Right lobe of liver (tissue), 6 donors: Measurements from ENCODE around the gene ADAM8. TPM values are rescaled to one million over a fixed set of nuclear protein-coding genes. Genes with fewer than 3 reads are reported as not detected.
"Not testable (repeated sequence)": the region's sequence is repeated elsewhere in the genome, so short reads cannot be mapped to it uniquely, and the experiment has no call there.

ENCODE experiments used
- ATAC-seq, 4 donors: fragments of 200-7000 bp; cut with Tn5 transposase; one replicate each; pipeline ENCODE4 v1.9.1; 2020; ENCODE audit warnings: mild to moderate bottlenecking in 4 of 4, moderate library complexity in 4 of 4
- DNase-seq, 3 donors: peaks; one replicate each; pipeline ENCODE4 v3.0.0-alpha.2; 2020
- H3K27ac ChIP-seq, 3 donors: fragments of 200-600 bp; one replicate each; pipeline ENCODE4 v1.8.0; 2022
- H3K27me3 ChIP-seq, 2 donors: fragments of 200-600 bp; one replicate each; pipeline ENCODE4 v1.8.0; 2022
- H3K36me3 ChIP-seq, 4 donors: fragments of 200-600 bp; sonication (generic) in 1 of 4; one replicate each; pipeline versions ENCODE4 v1.5.1 to v1.8.0; 2017 to 2022; ENCODE audit warnings: control low read depth in 1 of 4
- H3K4me1 ChIP-seq, 4 donors: fragments of 200-600 bp; sonication (generic) in 1 of 4; one replicate each; pipeline versions ENCODE4 v1.5.1 to v1.8.0; 2017 to 2022; ENCODE audit warnings: control low read depth in 1 of 4
- H3K4me3 ChIP-seq, 3 donors: fragments of 200-600 bp; one replicate each; pipeline ENCODE4 v1.8.0; 2022
- H3K9me3 ChIP-seq, 4 donors: fragments of 200-600 bp; sonication (generic) in 1 of 4; one replicate each; pipeline versions ENCODE4 v1.5.1 to v1.8.0; 2017 to 2022; ENCODE audit warnings: control low read depth in 1 of 4
- POLR2A ChIP-seq: fragments of 450-650 bp; IDR thresholded peaks from one replicate; pipeline ENCODE4 v1.6.1; 2017; ENCODE audit warnings: antibody characterized with exemption, mild to moderate bottlenecking
- WGBS: methylation state at CpG from one replicate; pipeline ENCODE4 v1.1.6; 2018; ENCODE audit warnings: low coverage, low lambda C conversion rate; ENCODE audit not compliant: insufficient coverage; ENCODE audit errors: missing lambda C conversion rate; 5-methylcytosine and 5-hydroxymethylcytosine counted together
- intact Hi-C, 2 donors: fragments of 100-400 bp; cut with DNase I; formaldehyde crosslinking; loops; one replicate each; pipeline versions ENCODE4 v1.11.2 to v1.14.1; 2022
- total RNA-seq, 6 experiments: library from RNA; depleted of rRNA in 2 of 6; stranded (reverse); fragments of >200 nt in 2 of 6; fragmentation: NEBNext Ultra II Directional in 3 of 6; extraction: Animal tissue kit (Norgen Biotek cat#: 25700) in 3 of 6; gene quantifications; one replicate each; pipeline versions ENCODE4 v1.1.0 to v1.2.4, GENCODE V29; 2016 to 2023
- TF ChIP-seq, protein P1 (sequence below), 4 donors: fragments of 200-600 bp in 3 of 4; fragments of 450-650 bp in 1 of 4; IDR thresholded peaks; one replicate each; pipeline versions ENCODE4 v1.5.1 to v1.8.0; 2016 to 2022; ENCODE audit warnings: antibody characterized with exemption in 4 of 4, mild to moderate bottlenecking in 2 of 4
- donor health status: DM: no; HTN: yes; CAD: no.
- donor health status: DM: no; HTN: no; CAD: no.
- donor health status: DM: no; HTN: no; CAD: no.
- donor health status: DM: no; HTN: yes; CAD: no.
- donor health status: DM: no; HTN: yes; CAD: no.

Gene ADAM8
- total RNA-seq, 6 experiments from 2014 or later, result 2.6 to 8.8 (median 5.2) TPM

- DNase-seq (peak; percentile 72 to 80 (median 76)), ATAC-seq (peak; percentile 74 to 81 (median 77))
- peaks cover 0 to 9% (median 0%) of the 10 kb centered on the region in 4 donors for H3K4me1 ChIP-seq
- TF ChIP-seq, protein P1, sequence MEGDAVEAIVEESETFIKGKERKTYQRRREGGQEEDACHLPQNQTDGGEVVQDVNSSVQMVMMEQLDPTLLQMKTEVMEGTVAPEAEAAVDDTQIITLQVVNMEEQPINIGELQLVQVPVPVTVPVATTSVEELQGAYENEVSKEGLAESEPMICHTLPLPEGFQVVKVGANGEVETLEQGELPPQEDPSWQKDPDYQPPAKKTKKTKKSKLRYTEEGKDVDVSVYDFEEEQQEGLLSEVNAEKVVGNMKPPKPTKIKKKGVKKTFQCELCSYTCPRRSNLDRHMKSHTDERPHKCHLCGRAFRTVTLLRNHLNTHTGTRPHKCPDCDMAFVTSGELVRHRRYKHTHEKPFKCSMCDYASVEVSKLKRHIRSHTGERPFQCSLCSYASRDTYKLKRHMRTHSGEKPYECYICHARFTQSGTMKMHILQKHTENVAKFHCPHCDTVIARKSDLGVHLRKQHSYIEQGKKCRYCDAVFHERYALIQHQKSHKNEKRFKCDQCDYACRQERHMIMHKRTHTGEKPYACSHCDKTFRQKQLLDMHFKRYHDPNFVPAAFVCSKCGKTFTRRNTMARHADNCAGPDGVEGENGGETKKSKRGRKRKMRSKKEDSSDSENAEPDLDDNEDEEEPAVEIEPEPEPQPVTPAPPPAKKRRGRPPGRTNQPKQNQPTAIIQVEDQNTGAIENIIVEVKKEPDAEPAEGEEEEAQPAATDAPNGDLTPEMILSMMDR (IDR thresholded peaks at IDR 0.05), result no peak
- TF ChIP-seq POLR2A, result no peak
- peaks cover 14 to 24% of the 10 kb centered on the region in 2 donors for H3K27me3 ChIP-seq
- peak overlapping the region in 2 of 3 donors; percentile 33 to 42 for H3K4me3 ChIP-seq
- WGBS, result 19% methylated on average over 4 of the region's 13 CpGs
- no peaks in the 10 kb centered on the region for H3K9me3 ChIP-seq
- H3K27ac ChIP-seq, result no peak overlapping the region
- H3K36me3 ChIP-seq, result no peaks in the 10 kb centered on the region
- intact Hi-C loops, result loop anchor here in 1 of 2 donors (10.0 kb wide), 1 partner anchor 51 kb away; the partner anchor contains the start of genes ECHS1 and PAOX
These were observed 47.6 kb upstream of the ADAM8 start for GRCh38 chr10:133324198-133324792.

- H3K9me3 ChIP-seq, DNase-seq, ATAC-seq, H3K4me3 ChIP-seq, H3K27ac ChIP-seq, H3K36me3 ChIP-seq: not testable (repeated sequence)
- intact Hi-C loops, result loop anchor here in 1 of 2 donors (10.0 kb wide), 1 partner anchor 53 kb away; the partner anchor contains the start of genes ECHS1 and PAOX
- H3K4me1 ChIP-seq, result peaks cover 0 to 14% (median 0%) of the 10 kb centered on the region in 4 donors
- peaks cover 7 to 15% of the 10 kb centered on the region in 2 donors for H3K27me3 ChIP-seq
- 73% methylated on average over 11 of the region's 14 CpGs for WGBS
These were observed 45.5 kb upstream of the ADAM8 start for GRCh38 chr10:133322064-133322709.

GRCh38 chr10:133320852-133321422 lies 44.3 kb upstream of the ADAM8 start:
- not testable (repeated sequence) for H3K27me3 ChIP-seq

DNA sequence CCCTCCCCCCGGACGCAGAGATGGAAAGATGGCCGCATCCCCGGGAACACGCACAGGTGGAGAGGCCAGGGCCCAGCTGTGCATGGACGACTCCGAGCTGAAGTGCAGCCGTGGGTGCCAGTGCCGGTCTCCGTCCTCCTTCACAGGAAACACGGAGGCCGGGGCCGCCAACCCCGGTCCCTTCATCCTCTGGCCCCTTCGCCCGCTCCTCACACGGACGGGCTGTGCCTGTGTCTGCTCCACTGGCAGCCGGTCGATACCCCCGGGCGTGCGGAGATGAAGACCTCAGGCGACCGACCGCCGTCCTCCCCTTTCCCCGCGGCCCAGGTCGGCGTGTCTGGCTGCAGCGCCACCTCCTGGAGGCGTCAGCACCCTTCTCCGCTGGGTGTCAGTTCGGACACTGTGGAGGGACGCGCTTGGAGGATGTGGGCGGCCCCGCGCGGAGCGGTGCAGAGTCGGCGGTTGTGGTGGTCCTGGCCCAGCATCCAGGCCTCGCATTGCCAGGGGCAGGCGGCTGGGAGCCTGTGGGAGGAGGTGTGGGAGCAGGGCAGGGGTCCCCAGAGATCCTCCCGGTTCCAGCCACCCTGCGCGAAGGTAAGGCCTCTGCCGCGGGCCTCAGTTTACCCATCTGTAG lies 41.9 kb upstream of the ADAM8 start:
- Histone ChIP-seq H3K36me3 (no peaks in the 10 kb centered on the region), H3K4me3 (peak overlapping the region in 1 of 3 donors; percentile 33), H3K27ac (no peak overlapping the region), H3K4me1 (peaks cover 0 to 5% (median 0%) of the 10 kb centered on the region in 4 donors), H3K27me3 (no peaks in the 10 kb centered on the region), H3K9me3 (no peaks in the 10 kb centered on the region)
- ATAC-seq (peak; percentile 87 to 92 (median 90)), DNase-seq (peak in 1 of 3 donors; percentile 73)
- no peak for TF ChIP-seq POLR2A
- TF ChIP-seq, protein P1 (IDR thresholded peaks at IDR 0.05), result peak; percentile 64 to 73 (median 72)
- intact Hi-C loops, result no loop called here
- 4% methylated on average over 17 of the region's 51 CpGs for WGBS

More at GRCh38 chr10:133320852-133321422, 44.3 kb upstream of the ADAM8 start:
- not testable (repeated sequence) for H3K4me3 ChIP-seq, ATAC-seq, H3K36me3 ChIP-seq, DNase-seq, H3K9me3 ChIP-seq, H3K27ac ChIP-seq
- 95% methylated on average over 6 of the region's 6 CpGs for WGBS
- peaks cover 0 to 14% (median 0%) of the 10 kb centered on the region in 4 donors for H3K4me1 ChIP-seq
- intact Hi-C loops, result loop anchor here in 1 of 2 donors (10.0 kb wide), 1 partner anchor 54 kb away; the partner anchor contains the start of genes ECHS1 and PAOX

DNA sequence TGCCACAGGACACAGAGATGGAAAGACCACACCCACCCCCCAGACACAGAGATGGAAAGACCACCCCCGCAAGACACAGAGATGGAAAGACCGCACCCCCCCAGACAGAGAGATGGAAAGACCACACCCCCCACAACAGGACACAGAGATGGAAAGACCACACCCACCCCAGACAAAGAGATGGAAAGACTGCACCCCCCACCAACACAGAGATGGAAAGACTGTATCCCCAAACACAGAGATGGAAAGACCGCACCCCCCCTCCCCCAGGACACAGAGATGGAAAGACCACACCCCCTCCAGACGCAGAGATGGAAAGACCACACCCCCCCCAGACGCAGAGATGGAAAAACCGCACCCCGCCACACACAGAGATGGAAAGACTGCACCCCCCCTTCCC lies 40.1 kb upstream of the ADAM8 start:
- DNase-seq, result no peak

More for the DNA sequence above, 40.1 kb upstream of the ADAM8 start:
- intact Hi-C loops, result no loop called here
- Histone ChIP-seq H3K4me3 (no peak overlapping the region), H3K36me3 (peaks cover 0 to 7% (median 3%) of the 10 kb centered on the region in 4 donors), H3K27ac (no peak overlapping the region), H3K27me3 (no peaks in the 10 kb centered on the region), H3K9me3 (no peaks in the 10 kb centered on the region), H3K4me1 (peaks cover 0 to 5% (median 0%) of the 10 kb centered on the region in 4 donors)
- WGBS, result 100% methylated on average over 2 of the region's 7 CpGs
- no peak for ATAC-seq
- TF ChIP-seq, protein P1 (IDR thresholded peaks at IDR 0.05), result no peak
- no peak for TF ChIP-seq POLR2A
